SK-N-SH (cell line): ENCODE data around the gene ZNF331. TPM values are rescaled to one million over a fixed set of nuclear protein-coding genes. Genes with fewer than 3 reads are reported as not detected.
A peak's percentile ranks its signal among the peaks of the same experiment; 100 is the strongest.

Source experiments
- CTCF ChIA-PET: fragments of 300-600, 350-600 bp; formaldehyde crosslinking; extraction: SDS; loops from one replicate; lab custom pipeline; 2021; lab: Yijun Ruan, JAX
- POLR2A ChIA-PET: fragments of 350-600 bp; sonication (Branson Sonifier 250); formaldehyde crosslinking; extraction: SDS; loops from one replicate; lab custom pipeline; 2020; ENCODE audit warnings: antibody characterized with exemption, inconsistent platforms; lab: Yijun Ruan, JAX
- DNase-seq: peaks from one replicate; pipeline ENCODE4 v3.0.0; 2012
- H2AFZ ChIP-seq: fragments of 200-600 bp; sonication (generic); 2 replicates; pipeline ENCODE4 v1.8.1; 2016; ENCODE audit warnings: antibody characterized with exemption, mild to moderate bottlenecking, low read depth
- H3F3A ChIP-seq: fragments of 200-600 bp; sonication (generic); replicated peaks from 2 replicates; pipeline ENCODE3; 2016; ENCODE audit warnings: antibody characterized with exemption, mild to moderate bottlenecking; ENCODE audit not compliant: insufficient read depth
- H3K27ac ChIP-seq, 2 experiments: fragments of 200-500 bp in 1 of 2; fragments of 200-600 bp in 1 of 2; sonication (Bioruptor generic) in 1 of 2; sonication (generic), shearing (Covaris generic) in 1 of 2; 2 replicates each; pipeline versions ENCODE4 v1.5.1 to v1.6.1; 2014 to 2016; ENCODE audit warnings: low read depth in 2 of 2, inconsistent platforms in 1 of 2, low read length in 1 of 2, mild to moderate bottlenecking in 1 of 2, mixed read lengths in 1 of 2
- H3K27me3 ChIP-seq: fragments of 200-600 bp; sonication (generic), shearing (Covaris generic); 2 replicates; pipeline ENCODE4 v1.6.1; 2016; ENCODE audit warnings: mixed run types; ENCODE audit not compliant: insufficient read depth
- H3K36me3 ChIP-seq, 2 experiments: fragments of 200-500 bp in 1 of 2; fragments of 200-600 bp in 1 of 2; sonication (Bioruptor generic) in 1 of 2; sonication (generic) in 1 of 2; replicated peaks in 1 of 2; 2 replicates each; pipeline versions ENCODE3 to v1.5.1; 2014 to 2016; ENCODE audit warnings: low read length in 1 of 2, mild to moderate bottlenecking in 1 of 2; ENCODE audit not compliant: insufficient read depth in 2 of 2, control insufficient read depth in 1 of 2
- H3K4me1 ChIP-seq, 2 experiments: fragments of 200-500 bp in 1 of 2; fragments of 200-600 bp in 1 of 2; sonication (Bioruptor generic) in 1 of 2; sonication (generic), shearing (Covaris generic) in 1 of 2; 2 replicates each; pipeline versions ENCODE4 v1.5.1 to v1.6.1; 2014 to 2016; ENCODE audit warnings: low read depth in 1 of 2, low read length in 1 of 2, mixed run types in 1 of 2; ENCODE audit not compliant: insufficient read depth in 2 of 2, control insufficient read depth in 1 of 2
- H3K4me2 ChIP-seq: fragments of 200-600 bp; sonication (generic), shearing (Covaris generic); 2 replicates; pipeline ENCODE4 v1.6.1; 2017; ENCODE audit warnings: mixed run types
- H3K4me3 ChIP-seq, 2 experiments: fragments of 200-500 bp in 1 of 2; fragments of 200-600 bp in 1 of 2; sonication (Bioruptor generic) in 1 of 2; sonication (generic), shearing (Covaris generic) in 1 of 2; 2 replicates each; pipeline versions ENCODE4 v1.5.1 to v1.8.1; 2014 to 2016; ENCODE audit warnings: low read depth in 2 of 2, inconsistent platforms in 1 of 2, low read length in 1 of 2, mild to moderate bottlenecking in 1 of 2, mixed read lengths in 1 of 2, moderate library complexity in 1 of 2
- H3K79me2 ChIP-seq: fragments of 200-600 bp; sonication (generic); 2 replicates; pipeline ENCODE4 v1.8.1; 2017; ENCODE audit warnings: mild to moderate bottlenecking; ENCODE audit not compliant: insufficient read depth
- H3K9ac ChIP-seq: fragments of 200-600 bp; sonication (generic); 2 replicates; pipeline ENCODE4 v1.6.1; 2017; ENCODE audit warnings: mixed run types
- H3K9me2 ChIP-seq: fragments of 200-600 bp; sonication (generic); 2 replicates; pipeline ENCODE4 v1.6.1; 2017; ENCODE audit warnings: mixed run types
- H3K9me3 ChIP-seq: fragments of 200-600 bp; sonication (generic); 2 replicates; pipeline ENCODE4 v1.6.1; 2017; ENCODE audit warnings: mixed run types, mild to moderate bottlenecking, moderate library complexity
- H4K20me1 ChIP-seq: fragments of 200-600 bp; sonication (generic); 2 replicates; pipeline ENCODE4 v1.6.1; 2017; ENCODE audit warnings: mild to moderate bottlenecking, mixed run types; ENCODE audit not compliant: insufficient read depth
- CHD2 ChIP-seq: fragments of 150-350 bp; IDR thresholded peaks from 2 replicates; pipeline ENCODE4 v1.6.1; 2018; ENCODE audit warnings: low read length; ENCODE audit not compliant: partially characterized antibody
- ELF1 ChIP-seq: IDR thresholded peaks from 2 replicates; pipeline ENCODE4 v1.4.0; 2012
- EZH2phosphoT487 ChIP-seq: fragments of 200-600 bp; sonication (generic); IDR thresholded peaks from 2 replicates; pipeline ENCODE4 v1.6.1; 2017; ENCODE audit warnings: low read depth, mixed run types, mild to moderate bottlenecking, antibody characterized with exemption, moderate library complexity, borderline replicate concordance
- FOSL2 ChIP-seq: IDR thresholded peaks from 2 replicates; pipeline ENCODE4 v1.4.0; 2012; ENCODE audit warnings: low read depth, mild to moderate bottlenecking, moderate library complexity, borderline replicate concordance
- FOXM1 ChIP-seq: IDR thresholded peaks from 2 replicates; pipeline ENCODE4 v1.4.0; 2012; ENCODE audit warnings: low read depth, mild to moderate bottlenecking
- JUND ChIP-seq: IDR thresholded peaks from 2 replicates; pipeline ENCODE4 v1.4.0; 2012
- MAX ChIP-seq: IDR thresholded peaks from 2 replicates; pipeline ENCODE4 v1.4.0; 2012; ENCODE audit warnings: low read depth
- MEF2A ChIP-seq: IDR thresholded peaks from 2 replicates; pipeline ENCODE4 v1.4.0; 2012; ENCODE audit warnings: low read depth, borderline replicate concordance
- MXI1 ChIP-seq: IDR thresholded peaks from 2 replicates; pipeline ENCODE4 v1.6.1; 2012; ENCODE audit warnings: mild to moderate bottlenecking, low read depth, low read length, improper control_type of control experiment
- PBX3 ChIP-seq: IDR thresholded peaks from 2 replicates; pipeline ENCODE4; 2012
- RAD21 ChIP-seq: IDR thresholded peaks from 2 replicates; pipeline ENCODE4 v1.6.1; 2012; ENCODE audit warnings: mild to moderate bottlenecking, low read length
- RCOR1 ChIP-seq: fragments of 150-350 bp; IDR thresholded peaks from 2 replicates; pipeline ENCODE4 v1.6.1; 2017; ENCODE audit warnings: antibody characterized with exemption, low read length
- TAF1 ChIP-seq: IDR thresholded peaks from 2 replicates; pipeline ENCODE4 v1.6.1; 2012; ENCODE audit warnings: low read depth, mild to moderate bottlenecking, low read length, moderate library complexity, borderline replicate concordance
- TEAD4 ChIP-seq: IDR thresholded peaks from 2 replicates; pipeline ENCODE4 v1.4.0; 2012; ENCODE audit warnings: mild to moderate bottlenecking, borderline replicate concordance; ENCODE audit not compliant: insufficient read depth
- USF1 ChIP-seq: IDR thresholded peaks from 2 replicates; pipeline ENCODE4 v1.4.0; 2012; ENCODE audit warnings: low read depth, borderline replicate concordance
- USF2 ChIP-seq: fragments of 150-350 bp; IDR thresholded peaks from 2 replicates; pipeline ENCODE4 v1.6.1; 2017; ENCODE audit warnings: antibody characterized with exemption, low read length, low read depth, borderline replicate concordance
- YY1 ChIP-seq: IDR thresholded peaks from 2 replicates; pipeline ENCODE4 v1.4.0; 2012; ENCODE audit warnings: low read depth, mild to moderate bottlenecking
- WGBS: methylation state at CpG from one replicate; pipeline ENCODE4 v1.1.6; 2017; ENCODE audit warnings: low lambda C conversion rate; 5-methylcytosine and 5-hydroxymethylcytosine counted together
- polyA plus RNA-seq, 3 experiments: library from polyadenylated mRNA; depleted of rRNA; stranded (reverse); fragments of >200 nt; gene quantifications; 2 replicates each; pipeline ENCODE4 v1.2.3, GENCODE V29; 2012

ZNF331 gene
- polyA plus RNA-seq, 1 of the 3 experiments (the other 2 are of a cell fraction) = 7.2 TPM

GRCh38 chr19:53520547-53521372, 17.2 kb upstream of the ZNF331 start (continued):
- TF ChIP-seq MEF2A = no peak
- no peak for TF ChIP-seq RAD21
- 0 out of 2 replicates have a peak, but pooled peaks have one; percentile 3 for TF ChIP-seq FOSL2
- TF ChIP-seq MXI1 = peak; percentile 95
- no peak; the same call in 1 of the 2 replicates for TF ChIP-seq PBX3
- peak; percentile 76 for TF ChIP-seq CHD2
- TF ChIP-seq USF1 = 0 out of 2 replicates have a peak, but pooled peaks have one; percentile 46
- peak; percentile 98 for TF ChIP-seq ELF1
- peak; percentile 86 for TF ChIP-seq YY1
- TF ChIP-seq JUND = no peak
- no peak for TF ChIP-seq TAF1
- no peak for TF ChIP-seq EZH2phosphoT487

- H3K79me2 ChIP-seq = peaks cover 11% of the 10 kb centered on the region
- no peak for TF ChIP-seq TEAD4
- no peak for TF ChIP-seq JUND
- TF ChIP-seq MAX = no peak
- no peak for TF ChIP-seq FOXM1
- TF ChIP-seq MXI1 = no peak
- TF ChIP-seq RCOR1 = no peak
- TF ChIP-seq USF2 = no peak
- TF ChIP-seq FOSL2 = no peak
- TF ChIP-seq, all 33 proteins: peak for 0
- H3F3A ChIP-seq = no peaks in the 10 kb centered on the region
- H3K27ac ChIP-seq = 0 out of 4 replicates have a peak overlapping the region, but pooled peaks of 1 of the 2 experiments have one; percentile 25
- no peaks in the 10 kb centered on the region for H3K27me3 ChIP-seq
- POLR2A ChIA-PET = interaction anchor here (0.6 kb wide), 1 partner anchor 10 kb away, joined by 3 read pairs; no protein-coding TSS in a partner anchor
- WGBS = 22% methylated on average over 23 of the region's 33 CpGs
- CTCF ChIA-PET = interaction anchor here (1.0 to 1.8 kb wide), 3 partner anchors 10 to 16 kb away, joined by 3 to 5 read pairs (median 4); no protein-coding TSS in a partner anchor
- no peaks in the 10 kb centered on the region for H3K9me2 ChIP-seq
- no peaks in the 10 kb centered on the region for H4K20me1 ChIP-seq
- H3K4me3 ChIP-seq = peak overlapping the region; percentile 50 to 95
- DNase-seq = peak; percentile 19
- peak overlapping the region; percentile 97 for H3K4me2 ChIP-seq
- peaks cover 0 to 8% of the 10 kb centered on the region in 2 experiments; a peak in 1 of 4 replicates for H3K4me1 ChIP-seq
- peaks cover 0 to 5% of the 10 kb centered on the region in 2 experiments for H3K36me3 ChIP-seq
- peak overlapping the region; percentile 99 for H2AFZ ChIP-seq
- peak overlapping the region; percentile 59; the same call in 1 of the 2 replicates for H3K9ac ChIP-seq
- H3K9me3 ChIP-seq = peaks cover 7% of the 10 kb centered on the region; the same call in 1 of the 2 replicates
These were observed 16.4 kb upstream of the ZNF331 start for GRCh38 chr19:53521373-53522202.
